ENCODE measurements around the gene LPIN1. TPM values are rescaled to one million over a fixed set of nuclear protein-coding genes. Genes with fewer than 3 reads are reported as not detected.

Gene LPIN1
- total RNA-seq, 1 donor from 2014 or later: 43.1 TPM

DNA sequence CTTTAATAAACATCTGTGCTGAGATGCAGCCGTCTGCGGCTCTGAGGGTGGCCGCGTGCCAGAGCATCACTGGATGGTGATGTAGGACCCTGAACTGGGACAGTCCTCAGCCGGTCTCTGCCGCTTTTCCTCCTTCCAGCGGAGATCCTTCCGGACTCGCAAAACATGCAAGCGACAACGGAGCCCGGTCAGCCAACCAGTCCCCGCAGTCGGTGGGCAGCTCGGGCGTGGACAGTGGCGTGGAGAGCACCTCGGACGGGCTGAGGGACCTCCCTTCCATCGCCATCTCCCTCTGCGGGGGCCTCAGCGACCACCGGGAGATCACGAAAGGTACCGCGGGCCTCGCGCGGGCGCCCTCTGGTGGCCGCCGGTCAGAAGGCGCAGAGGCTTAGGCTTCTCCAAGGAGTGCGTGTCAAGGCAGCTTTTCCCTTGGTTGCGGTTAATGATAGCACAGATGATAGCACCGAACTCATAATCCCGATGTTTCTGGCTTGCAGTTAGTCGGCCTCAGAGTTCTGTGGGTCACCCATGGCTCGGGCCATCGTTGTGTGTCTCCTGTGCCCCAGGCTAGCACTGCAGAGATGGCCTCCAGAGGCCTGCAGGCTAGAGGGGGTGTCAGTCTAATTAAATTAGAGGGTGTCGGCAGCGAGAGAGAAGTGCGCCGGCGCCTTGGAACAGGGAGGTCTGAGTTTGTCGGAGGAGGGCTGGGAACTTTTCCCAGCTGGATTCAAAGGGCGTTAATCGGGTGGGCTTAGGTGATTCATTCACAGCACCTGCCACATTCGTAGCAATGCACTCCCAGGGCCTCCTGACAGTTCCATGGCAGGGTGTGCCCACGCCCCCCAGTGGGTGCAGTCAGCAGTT, 38.5 kb downstream of the LPIN1 start:
- no peak for DNase-seq (ENCODE audit: low read depth, low spot score)

DNA sequence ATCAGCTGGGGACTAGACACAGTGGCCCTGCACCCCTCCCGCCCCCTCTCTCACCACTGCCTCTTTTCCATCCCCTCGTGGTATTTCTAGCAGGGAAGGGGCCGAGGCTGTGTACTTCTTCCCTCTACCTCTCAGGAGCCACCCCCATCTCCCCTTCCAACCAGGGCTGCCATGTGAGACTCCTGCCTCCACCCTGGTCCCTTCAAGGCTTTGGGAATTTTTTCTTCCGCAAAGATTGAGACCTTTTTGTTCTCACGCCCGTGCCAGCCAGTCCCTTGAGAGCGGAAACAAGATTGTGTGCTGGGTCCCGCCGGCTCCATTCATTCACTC, 39.1 kb downstream of the LPIN1 start:
- no peak for DNase-seq (ENCODE audit: low read depth, low spot score)

- no peak for DNase-seq (ENCODE audit: low read depth, low spot score)
Observed at GRCh38 chr2:11786191-11786590, 39.8 kb downstream of the LPIN1 start.

GRCh38 chr2:11786592-11786991, 40.2 kb downstream of the LPIN1 start:
- no peak for DNase-seq (ENCODE audit: low read depth, low spot score)

- no peak for DNase-seq (ENCODE audit: low read depth, low spot score)
Observed at GRCh38 chr2:11787991-11788390, 41.6 kb downstream of the LPIN1 start.

DNA sequence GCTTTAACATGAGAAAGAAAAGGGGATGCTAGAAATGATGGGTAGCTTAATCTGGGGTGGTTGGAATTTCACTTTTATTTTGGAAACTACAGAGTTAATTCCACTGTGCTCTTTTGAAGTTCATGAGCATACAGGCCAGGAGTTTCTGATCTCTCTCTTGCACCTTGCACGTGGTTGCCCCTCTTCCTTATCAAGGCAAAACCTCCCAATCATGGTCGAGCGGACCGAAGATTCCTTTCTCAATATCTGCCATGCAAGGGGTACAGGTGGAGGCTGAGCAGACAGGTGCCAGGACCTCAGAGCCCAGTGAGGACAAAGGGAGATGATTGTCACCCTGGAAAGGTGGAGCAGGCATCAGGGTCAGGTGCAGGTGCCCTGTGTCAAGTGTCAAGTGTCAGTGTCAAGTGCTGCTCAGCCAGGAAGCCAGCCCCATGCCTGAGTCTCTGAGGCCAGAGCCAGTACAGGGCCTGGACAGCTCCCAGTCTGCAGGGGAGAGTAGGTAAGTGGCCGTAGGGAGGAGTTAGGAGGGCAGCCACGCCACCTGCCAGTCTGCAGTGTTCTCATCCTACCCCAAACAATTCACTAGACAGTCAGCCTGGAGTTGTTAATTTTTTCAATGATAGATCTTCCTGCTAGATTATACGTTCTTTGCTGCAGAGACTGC, 42.2 kb downstream of the LPIN1 start:
- DNase-seq (ENCODE audit: low read depth, low spot score): no peak

DNA sequence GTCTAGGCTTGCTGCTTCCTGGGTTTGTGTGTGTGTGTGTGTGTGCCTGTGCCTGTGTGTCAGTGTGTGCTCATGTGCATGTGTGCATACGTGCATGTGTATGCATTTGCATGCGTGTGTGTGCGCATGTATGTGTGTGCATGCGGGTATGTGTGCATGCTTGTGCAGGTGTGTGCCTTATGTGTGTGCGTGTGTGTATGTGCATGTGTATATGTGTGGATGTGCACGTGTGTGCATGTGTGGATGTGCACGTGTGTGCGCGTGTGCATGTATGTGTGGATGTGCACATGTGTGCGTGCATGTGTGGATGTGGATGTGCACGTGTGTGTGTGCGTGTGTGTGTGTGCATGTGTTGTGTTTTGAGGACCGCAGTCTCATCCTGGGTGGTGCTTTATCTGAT, 42.8 kb downstream of the LPIN1 start:
- DNase-seq (ENCODE audit: low read depth, low spot score): no peak

DNA sequence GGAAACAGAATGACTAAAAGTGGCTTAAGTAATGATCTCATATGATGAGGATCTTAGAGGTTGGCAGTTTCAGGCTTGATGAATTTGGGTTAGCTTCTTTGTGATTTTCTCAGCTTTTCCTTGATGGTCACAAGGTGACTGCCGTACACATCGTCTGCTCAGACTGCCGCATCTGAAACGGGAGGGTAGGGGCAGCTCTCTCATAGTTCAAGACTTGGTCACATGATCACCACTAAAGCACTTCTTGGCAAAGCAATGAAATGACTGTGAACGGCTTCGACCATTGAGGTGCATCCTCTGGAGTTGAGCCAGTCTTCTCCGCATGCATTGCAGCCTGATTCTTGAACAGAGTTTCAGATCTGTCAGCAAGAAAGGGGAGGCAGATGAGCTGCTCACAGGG, 43.8 kb downstream of the LPIN1 start:
- DNase-seq (ENCODE audit: low read depth, low spot score): no peak

DNA sequence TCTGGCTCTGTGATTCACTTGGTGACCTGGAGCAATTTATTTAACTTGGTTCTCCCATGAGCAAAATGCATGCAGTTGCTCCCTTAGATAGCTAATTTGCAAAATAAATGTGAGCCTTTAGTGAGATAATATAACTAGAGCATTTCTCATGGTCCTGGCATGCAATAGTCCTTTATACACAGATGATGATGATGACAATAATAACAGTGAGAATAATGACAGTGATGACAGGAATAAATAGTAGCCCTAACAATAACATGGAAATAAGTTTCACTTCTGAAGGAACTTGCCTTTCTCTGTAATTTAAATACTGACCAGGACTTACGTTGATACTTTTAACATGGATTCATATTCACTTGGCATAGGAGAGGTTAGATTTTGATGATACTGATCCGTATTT, 49.2 kb downstream of the LPIN1 start:
- no peak for DNase-seq (ENCODE audit: low read depth, low spot score)

GRCh38 chr2:11796190-11797171, 50.0 kb downstream of the LPIN1 start:
- no peak for DNase-seq (ENCODE audit: low read depth, low spot score)

DNA sequence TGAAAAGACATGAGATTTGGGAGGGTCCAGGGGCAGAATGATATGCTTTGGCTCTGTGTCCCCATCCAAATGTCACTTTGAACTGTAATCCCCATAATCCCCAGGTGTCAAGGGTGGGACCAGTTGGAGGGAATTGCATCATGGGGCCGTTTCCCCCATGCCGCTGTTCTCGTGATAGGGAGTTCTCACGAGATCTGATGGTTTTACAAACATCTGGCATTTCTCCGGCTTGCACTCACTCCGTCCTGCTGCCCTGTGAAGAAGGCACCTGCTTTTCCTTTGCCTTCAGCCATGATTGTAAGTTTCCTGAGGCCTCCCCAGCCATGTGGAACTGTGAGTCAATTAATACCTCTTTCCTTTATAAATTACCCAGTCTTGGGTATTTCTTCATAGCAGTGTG, 51.4 kb downstream of the LPIN1 start:
- DNase-seq (ENCODE audit: low read depth, low spot score): no peak

DNA sequence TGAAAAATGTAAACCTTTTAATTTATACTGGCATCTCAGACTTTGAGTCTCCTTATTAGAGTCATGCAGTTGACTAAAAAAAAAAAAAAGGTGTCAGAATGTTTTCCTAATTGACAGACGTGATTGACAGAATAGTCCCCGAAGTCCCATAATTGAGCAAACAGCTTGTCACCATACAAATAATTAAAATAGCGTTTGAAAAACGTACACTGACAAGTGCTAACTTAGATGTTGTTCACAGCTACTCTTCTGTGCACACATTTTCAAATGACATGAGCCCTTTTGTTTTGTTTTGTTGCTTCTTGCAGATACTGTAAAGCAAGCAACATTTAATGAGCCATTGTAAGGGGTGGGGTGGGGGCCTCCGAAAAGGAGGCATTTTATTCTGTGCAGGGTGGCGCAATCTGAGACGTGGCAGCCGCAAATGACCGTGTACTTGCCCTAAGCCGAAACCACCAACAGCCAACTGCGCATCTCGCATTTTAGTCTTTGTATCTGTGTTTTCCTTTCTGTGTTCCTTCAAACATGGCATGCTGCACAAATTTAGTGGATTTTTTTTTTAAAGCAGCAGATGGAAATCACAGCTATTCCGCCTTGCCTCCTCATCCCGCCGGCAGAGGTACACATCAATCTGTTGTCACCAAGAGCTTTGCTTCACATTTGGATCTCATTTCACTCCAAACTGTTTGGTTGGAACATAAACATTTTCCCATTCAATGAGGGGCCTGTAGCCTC, 52.4 kb downstream of the LPIN1 start:
- no peak for DNase-seq (ENCODE audit: low read depth, low spot score)

- DNase-seq (ENCODE audit: low read depth, low spot score): no peak
Observed at GRCh38 chr2:11799826-11800225, 53.4 kb downstream of the LPIN1 start.

- no peak for DNase-seq (ENCODE audit: low read depth, low spot score)
Observed at GRCh38 chr2:11802782-11803191, 56.4 kb downstream of the LPIN1 start.

DNA sequence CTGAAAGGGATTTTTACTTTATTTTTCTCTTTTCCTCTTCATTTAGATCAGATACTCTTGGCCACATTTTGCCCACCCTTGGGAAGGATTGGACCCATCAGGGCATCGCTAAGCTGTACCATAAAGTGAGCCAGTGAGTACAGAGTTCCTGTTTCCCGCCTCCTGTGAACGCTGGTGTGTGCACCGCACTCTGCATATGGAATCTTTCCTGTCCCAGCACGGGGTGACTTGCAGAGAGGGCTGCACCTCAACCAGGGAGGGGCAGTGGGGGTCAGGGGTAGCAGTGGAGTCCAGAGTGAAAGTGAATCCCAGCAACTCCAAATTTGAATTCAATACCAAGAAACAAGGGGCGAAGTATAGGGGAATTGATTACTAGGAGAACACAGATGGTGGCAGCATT, 58.6 kb downstream of the LPIN1 start:
- no peak for DNase-seq (ENCODE audit: low read depth, low spot score)

DNA sequence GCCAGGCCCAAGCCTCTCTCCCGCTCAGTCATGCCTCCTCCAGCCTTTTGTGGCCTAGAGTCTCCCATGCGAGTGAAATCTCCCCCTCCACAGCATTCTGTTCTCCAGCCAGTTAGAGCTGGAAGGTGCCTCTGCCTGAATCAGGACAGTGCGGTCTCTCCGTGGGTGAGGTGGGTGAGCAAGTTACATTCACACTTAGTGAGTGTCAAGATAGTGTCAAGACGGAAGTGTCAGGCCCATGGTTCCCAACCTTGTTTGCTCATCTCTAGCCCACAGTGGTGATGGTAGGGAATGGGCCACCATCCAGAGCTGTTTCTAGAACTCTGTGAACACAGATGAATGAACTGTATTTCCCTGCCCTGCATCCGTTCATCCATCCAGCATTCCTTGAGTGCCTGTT, 59.5 kb downstream of the LPIN1 start:
- DNase-seq (ENCODE audit: low read depth, low spot score): no peak

GRCh38 chr2:11807156-11808015, 61.0 kb downstream of the LPIN1 start:
- DNase-seq (ENCODE audit: low read depth, low spot score): no peak

DNA sequence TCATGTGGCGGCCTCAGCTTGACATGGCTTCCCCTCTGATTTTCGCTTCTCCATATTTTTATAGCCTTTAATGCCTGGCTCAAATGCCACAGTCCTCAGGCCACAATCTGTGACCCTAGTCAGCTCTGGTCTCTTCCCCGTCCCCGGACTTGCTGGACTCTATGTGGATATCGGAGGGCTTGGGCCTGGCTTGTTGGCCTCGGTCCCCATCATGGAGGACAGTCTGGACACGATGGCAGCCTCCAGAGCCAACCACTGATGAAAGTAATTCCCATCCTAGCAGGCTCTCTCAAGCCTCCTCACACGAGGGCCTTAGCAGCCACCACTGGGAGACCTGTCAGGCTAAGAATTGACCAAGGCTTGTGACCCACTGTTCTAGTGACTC, 61.6 kb downstream of the LPIN1 start:
- DNase-seq (ENCODE audit: low read depth, low spot score): no peak

GRCh38 chr2:11809586-11810236, 63.3 kb downstream of the LPIN1 start:
- DNase-seq (ENCODE audit: low read depth, low spot score): no peak
